ENCODE data around the gene DNAH11.

GRCh38 chr7:21548491-21548890 lies 5.7 kb downstream of the DNAH11 start:
- no peak for TF ChIP-seq EZH2 (IDR thresholded peaks at IDR 0.05; ENCODE audit: borderline replicate concordance, low read length)
- TF ChIP-seq CTCF (conservative IDR thresholded peaks at IDR 0.05 in 1 of 2, IDR thresholded peaks at IDR 0.05 in 1 of 2; ENCODE audit: extremely low read depth in 1 of 2, insufficient read depth in 1 of 2, low read depth in 1 of 2, low read length in 2 of 2) = no peak
